K562 (cell line): Measurements from ENCODE around the gene TXNRD2. TPM values are rescaled to one million over a fixed set of nuclear protein-coding genes. Genes with fewer than 3 reads are reported as not detected.

ENCODE experiments used
- FOXA1 ChIP-seq: fragments of 450-650 bp; IDR thresholded peaks from 2 replicates; pipeline ENCODE4 v1.6.1; 2016; ENCODE audit warnings: mild to moderate bottlenecking, borderline replicate concordance
- GTF2E2 ChIP-seq: fragments of 200-800 bp; sonication (Bioruptor generic); IDR thresholded peaks from 2 replicates; pipeline ENCODE4 v1.6.1; 2016; ENCODE audit warnings: missing genetic modification characterization, missing compliant biosample characterization
- SRSF1 ChIP-seq: fragments of 200-400 bp; formaldehyde crosslinking; IDR thresholded peaks from 2 replicates; pipeline ENCODE4 v1.6.1; 2017; ENCODE audit warnings: mild to moderate bottlenecking, low read depth, low read length, moderate library complexity
- ZBTB7A ChIP-seq: IDR thresholded peaks from 2 replicates; pipeline ENCODE4 v1.6.1; 2011; ENCODE audit warnings: low read depth, mild to moderate bottlenecking, low read length, moderate library complexity, borderline replicate concordance; ENCODE audit not compliant: control insufficient read depth
- polyA plus RNA-seq, 8 experiments: library from polyadenylated mRNA; depleted of rRNA in 4 of 8; stranded (reverse) in 5 of 8; unstranded in 3 of 8; fragments of >200 nt; fragmentation: Nextera tagmentation in 2 of 8; fragmentation: Illumina TruSeq in 1 of 8; extraction: Ambion mirVana in 2 of 8; extraction: Trizol in 1 of 8; gene quantifications; 2 replicates each; pipeline versions ENCODE4 v1.2.1 to v1.2.3, GENCODE V29; 2011 to 2014; ENCODE audit warnings: inconsistent platforms in 1 of 8, missing spikeins in 1 of 8
- total RNA-seq, 7 experiments: library from RNA; depleted of rRNA in 6 of 7; stranded (reverse); fragments of >200 nt in 6 of 7; fragmentation: Illumina TruSeq in 2 of 7; extraction: Trizol in 2 of 7; gene quantifications; 2 replicates each; pipeline versions ENCODE4 v1.2.1 to v1.2.3, GENCODE V29; 2011 to 2021; ENCODE audit warnings: low replicate concordance in 1 of 7
- TF ChIP-seq, protein P1 (sequence below): IDR thresholded peaks from 2 replicates; pipeline ENCODE4 v1.6.1; 2012; ENCODE audit warnings: low read depth, low read length, improper control_type of control experiment, borderline replicate concordance
- TF ChIP-seq, protein P2 (sequence below), 3 experiments: IDR thresholded peaks in 2 of 3; conservative IDR thresholded peaks in 1 of 3; 2 replicates each; pipeline ENCODE4 v1.5.1; 2011 to 2012; ENCODE audit warnings: low read length in 3 of 3, mild to moderate bottlenecking in 3 of 3, control low read depth in 2 of 3, improper control_type of control experiment in 1 of 3, inconsistent platforms in 1 of 3, low read depth in 1 of 3, mixed read lengths in 1 of 3, moderate library complexity in 1 of 3; ENCODE audit not compliant: insufficient read depth in 2 of 3

The TXNRD2 gene
- total and polyA plus RNA-seq, 9 of the 15 experiments (the other 6 are each of a cell fraction or from before 2014, with no cell fraction given): 3.3 to 80.2 (median 49.4) TPM

DNA sequence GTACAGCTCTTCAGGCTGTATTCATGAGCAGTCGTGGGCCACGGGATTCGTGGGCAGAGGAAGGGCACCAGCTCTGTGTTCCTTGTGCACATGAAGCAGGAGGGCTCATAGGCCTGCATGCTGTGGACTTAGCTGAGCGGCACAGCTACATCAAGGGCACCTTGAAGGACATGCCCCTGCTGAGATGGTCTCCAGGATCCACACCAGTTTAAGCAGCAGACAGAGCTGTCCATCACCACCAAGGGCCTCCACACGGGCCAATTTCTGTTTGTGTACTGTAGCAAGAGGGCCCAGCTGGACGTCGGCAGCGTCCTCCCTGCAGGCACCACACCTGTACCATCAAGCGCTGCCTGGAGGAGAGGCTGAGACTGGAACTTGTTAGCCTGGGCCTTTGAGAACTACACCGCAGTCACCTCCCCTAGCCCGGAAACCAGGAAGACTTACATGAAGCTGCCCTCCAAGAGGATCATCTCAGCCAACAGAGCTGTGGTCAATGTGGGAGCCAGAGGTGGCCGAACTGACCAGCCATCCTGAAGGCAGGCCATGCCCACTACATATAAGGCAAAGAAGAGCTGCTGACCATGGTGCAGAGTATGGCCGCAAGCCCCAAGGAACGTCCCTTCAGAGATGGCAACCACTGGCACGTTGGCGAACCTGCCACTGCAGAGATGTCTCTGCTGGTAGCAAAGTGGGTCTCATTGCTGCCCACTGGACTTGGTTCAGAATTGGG is 54.2 kb downstream of the TXNRD2 start (continued):
- TF ChIP-seq, protein P1, sequence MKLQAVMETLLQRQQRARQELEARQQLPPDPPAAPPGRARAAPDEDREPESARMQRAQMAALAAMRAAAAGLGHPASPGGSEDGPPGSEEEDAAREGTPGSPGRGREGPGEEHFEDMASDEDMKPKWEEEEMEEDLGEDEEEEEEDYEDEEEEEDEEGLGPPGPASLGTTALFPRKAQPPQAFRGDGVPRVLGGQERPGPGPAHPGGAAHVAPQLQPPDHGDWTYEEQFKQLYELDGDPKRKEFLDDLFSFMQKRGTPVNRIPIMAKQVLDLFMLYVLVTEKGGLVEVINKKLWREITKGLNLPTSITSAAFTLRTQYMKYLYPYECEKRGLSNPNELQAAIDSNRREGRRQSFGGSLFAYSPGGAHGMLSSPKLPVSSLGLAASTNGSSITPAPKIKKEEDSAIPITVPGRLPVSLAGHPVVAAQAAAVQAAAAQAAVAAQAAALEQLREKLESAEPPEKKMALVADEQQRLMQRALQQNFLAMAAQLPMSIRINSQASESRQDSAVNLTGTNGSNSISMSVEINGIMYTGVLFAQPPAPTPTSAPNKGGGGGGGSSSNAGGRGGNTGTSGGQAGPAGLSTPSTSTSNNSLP: no peak
- TF ChIP-seq FOXA1 (no peak), ZBTB7A (peak; percentile 7; the same call in 1 of the 2 replicates), SRSF1 (no peak), GTF2E2 (tag) (no peak)
- TF ChIP-seq, protein P2, sequence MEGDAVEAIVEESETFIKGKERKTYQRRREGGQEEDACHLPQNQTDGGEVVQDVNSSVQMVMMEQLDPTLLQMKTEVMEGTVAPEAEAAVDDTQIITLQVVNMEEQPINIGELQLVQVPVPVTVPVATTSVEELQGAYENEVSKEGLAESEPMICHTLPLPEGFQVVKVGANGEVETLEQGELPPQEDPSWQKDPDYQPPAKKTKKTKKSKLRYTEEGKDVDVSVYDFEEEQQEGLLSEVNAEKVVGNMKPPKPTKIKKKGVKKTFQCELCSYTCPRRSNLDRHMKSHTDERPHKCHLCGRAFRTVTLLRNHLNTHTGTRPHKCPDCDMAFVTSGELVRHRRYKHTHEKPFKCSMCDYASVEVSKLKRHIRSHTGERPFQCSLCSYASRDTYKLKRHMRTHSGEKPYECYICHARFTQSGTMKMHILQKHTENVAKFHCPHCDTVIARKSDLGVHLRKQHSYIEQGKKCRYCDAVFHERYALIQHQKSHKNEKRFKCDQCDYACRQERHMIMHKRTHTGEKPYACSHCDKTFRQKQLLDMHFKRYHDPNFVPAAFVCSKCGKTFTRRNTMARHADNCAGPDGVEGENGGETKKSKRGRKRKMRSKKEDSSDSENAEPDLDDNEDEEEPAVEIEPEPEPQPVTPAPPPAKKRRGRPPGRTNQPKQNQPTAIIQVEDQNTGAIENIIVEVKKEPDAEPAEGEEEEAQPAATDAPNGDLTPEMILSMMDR (IDR thresholded peaks at IDR 0.05 in 2 of 3, conservative IDR thresholded peaks at IDR 0.05 in 1 of 3; ENCODE audit: insufficient read depth in 2 of 3, low read depth in 1 of 3, low read length in 3 of 3): no peak
- TF ChIP-seq, all 486 proteins: peak for 14
